GM12891 (cell line): ENCODE data around the gene ZNF541.

Source experiments
- DNase-seq: peaks from one replicate; pipeline ENCODE4 v3.0.0; 2011; ENCODE audit warnings: low spot score; ENCODE audit not compliant: insufficient read length
- FAIRE-seq: peaks from 2 replicates; lab custom pipeline; 2011; peaks lifted over from hg19 to GRCh38; lab: Jason Lieb, UNC
- PAX5 ChIP-seq: IDR thresholded peaks from 2 replicates; pipeline ENCODE4 v1.6.1; 2011; ENCODE audit warnings: low read length, moderate library complexity, mild to moderate bottlenecking; ENCODE audit not compliant: insufficient read depth, severe bottlenecking
- POLR2A ChIP-seq: IDR thresholded peaks from 2 replicates; pipeline ENCODE4 v1.6.1; 2011; ENCODE audit warnings: low read depth, low read length, control low read depth
- POLR2AphosphoS5 ChIP-seq: IDR thresholded peaks from 2 replicates; pipeline ENCODE4 v1.6.1; 2011; ENCODE audit warnings: low read depth, low read length, control low read depth
- POU2F2 ChIP-seq: IDR thresholded peaks from 2 replicates; pipeline ENCODE4 v1.6.1; 2011; ENCODE audit warnings: low read depth, mild to moderate bottlenecking, control low read depth, low read length, moderate library complexity
- SPI1 ChIP-seq: IDR thresholded peaks from 2 replicates; pipeline ENCODE4 v1.6.1; 2011; ENCODE audit warnings: low read depth, low read length, control low read depth
- TAF1 ChIP-seq: IDR thresholded peaks from 2 replicates; pipeline ENCODE4 v1.6.1; 2011; ENCODE audit warnings: low read depth, low read length, control low read depth

Gene ZNF541

DNA sequence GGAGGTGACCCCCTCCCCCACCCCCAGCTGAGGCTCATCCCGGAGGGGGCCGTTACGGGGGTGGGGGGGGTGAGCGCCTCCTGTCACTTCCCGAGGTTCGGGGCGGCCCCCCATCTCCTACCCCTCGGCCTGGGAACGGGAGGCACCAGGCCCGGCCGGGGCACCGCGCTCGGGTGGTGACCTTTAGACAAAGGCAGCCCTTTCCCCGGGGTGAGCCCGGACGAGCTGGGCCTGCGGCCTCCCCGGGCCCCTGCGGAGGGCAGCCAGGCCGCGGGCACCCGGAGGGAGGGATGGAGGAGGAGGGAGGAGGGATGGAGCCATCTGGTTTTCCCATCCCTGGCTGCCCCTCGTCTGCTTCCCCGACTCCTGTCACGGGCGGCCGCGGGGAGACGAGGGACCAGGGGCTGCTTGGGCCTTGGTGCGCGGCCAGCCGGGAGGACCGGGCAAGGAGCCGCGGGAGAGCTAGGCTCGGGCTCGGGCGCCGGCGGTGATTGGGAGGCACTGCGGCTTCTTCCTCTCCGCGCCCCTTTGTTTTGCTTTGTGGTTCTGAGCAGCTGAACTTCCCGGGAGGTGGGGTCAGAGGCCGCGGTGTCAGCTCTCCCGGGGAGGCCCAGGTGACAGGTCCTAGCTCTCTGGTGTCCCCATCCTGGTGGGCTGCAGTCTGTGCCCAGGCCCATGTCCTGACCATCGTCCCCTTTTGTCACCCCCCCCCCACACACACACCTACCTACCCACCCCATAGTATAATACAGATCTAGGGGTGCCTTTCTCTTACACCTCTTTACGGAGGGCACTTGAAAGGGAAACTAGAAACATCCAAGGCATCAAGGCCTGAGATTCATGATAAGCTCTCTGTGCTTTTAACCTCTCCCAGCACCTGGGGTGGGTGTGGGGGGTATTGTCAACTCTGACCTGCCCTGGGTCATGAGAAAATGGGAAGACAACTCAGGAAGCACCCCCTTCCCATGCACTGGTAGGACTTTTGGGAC, 37.3 kb upstream of the ZNF541 start:
- TF ChIP-seq TAF1: no peak
- no peak for TF ChIP-seq PAX5
- TF ChIP-seq POLR2A: no peak
- TF ChIP-seq POLR2AphosphoS5: no peak
- TF ChIP-seq SPI1: no peak
- TF ChIP-seq POU2F2: no peak
- FAIRE-seq: no peak
- no peak for DNase-seq

DNA sequence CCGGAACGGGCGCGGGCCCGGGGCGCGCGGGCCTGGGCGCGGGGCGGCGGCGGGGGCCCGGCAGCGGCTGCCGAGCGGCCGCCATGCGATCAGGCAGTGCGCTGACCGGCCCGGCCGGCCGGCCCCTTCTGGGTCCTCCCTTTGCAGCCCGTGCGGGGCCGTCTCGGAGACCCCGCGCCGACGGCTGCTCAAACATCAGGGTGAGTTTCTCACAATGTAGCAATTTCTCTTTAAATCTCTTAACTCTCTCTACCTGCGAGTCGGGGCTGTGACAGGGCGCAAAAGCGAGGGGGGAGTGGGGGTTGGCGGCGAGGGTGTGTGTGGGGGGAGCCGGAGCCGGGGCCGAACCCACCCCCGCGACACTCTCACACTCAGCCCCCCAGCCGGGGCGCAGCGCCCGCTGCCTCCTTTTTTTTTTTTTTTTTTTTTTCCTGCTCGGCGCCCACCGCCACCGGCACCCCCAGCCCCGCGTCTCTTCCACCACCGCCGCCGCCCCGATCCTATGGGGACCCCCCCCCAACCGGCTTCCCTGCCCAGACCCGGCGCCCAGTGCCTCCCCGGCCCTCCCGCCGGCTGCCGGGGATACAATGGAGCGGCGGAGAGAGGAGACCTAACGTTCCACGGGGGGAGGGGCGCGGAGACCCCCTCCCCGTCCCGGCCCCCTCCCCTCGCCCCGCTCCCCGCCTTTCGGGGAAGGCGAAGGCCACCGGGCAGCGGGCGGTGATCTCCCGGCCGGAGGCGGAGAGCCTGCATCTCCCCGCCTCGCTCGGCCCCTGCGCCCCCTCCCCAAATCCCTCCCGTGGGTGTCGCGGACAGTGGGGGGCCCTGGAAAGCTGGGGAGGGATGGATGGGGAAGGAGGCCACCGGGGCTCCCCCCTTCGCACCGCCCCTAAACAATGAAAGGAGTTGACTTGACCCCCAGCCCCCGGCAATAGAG, 36.3 kb upstream of the ZNF541 start, which contains the start of gene BICRA:
BICRA (plus strand) TSS at position 166 of the 937 bp plus-strand sequence. CDS start 64,441 bp downstream, outside the sequence.
- TF ChIP-seq TAF1: 0 out of 2 replicates have a peak, but pooled peaks have one; percentile 27
- no peak for TF ChIP-seq POLR2A
- peak; percentile 81 for DNase-seq
- peak; percentile 20 for FAIRE-seq

DNA sequence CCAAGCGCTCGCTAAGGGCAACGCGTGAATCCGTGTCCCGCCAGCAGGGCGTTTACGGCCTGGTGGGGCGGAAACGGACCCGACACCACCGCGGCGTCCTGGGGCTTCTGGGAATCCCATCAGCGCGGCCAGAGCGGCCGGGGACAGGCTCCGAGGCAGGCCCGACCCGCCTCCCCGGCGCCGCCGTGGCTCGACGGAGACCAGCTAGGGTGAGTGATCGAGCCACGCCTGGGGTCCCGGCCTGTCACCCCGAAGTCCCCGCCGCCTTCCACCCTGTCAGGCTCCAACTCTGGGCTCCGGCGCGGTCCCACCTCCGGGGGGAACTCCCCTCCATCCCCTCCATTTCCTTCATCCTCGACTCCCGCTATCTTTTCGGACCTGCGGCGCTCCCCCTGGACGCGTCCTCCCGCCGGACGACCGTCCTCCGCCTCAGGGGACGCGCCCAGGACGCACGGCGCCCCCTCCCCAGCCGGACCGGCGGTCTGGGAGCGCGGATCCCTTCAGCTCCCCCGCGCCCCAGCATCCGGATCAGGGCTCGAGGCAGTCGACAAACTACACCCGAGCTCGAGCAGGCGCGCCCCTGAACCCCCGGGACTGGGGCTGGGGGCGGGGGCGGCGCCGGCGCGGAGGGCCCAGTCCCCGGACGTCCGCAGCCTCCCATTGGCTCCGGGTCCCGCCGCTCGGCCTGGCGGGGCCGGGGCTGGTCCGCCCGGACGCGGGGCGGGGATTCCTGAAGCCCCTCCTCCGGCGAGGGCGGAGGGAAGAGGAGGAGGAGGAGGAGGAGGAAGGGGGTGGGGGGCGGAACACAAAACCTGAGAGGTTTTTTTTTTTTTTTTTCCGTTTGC, 35.3 kb upstream of the ZNF541 start:
- peak; percentile 83 for FAIRE-seq
- peak; percentile 96 for DNase-seq
- TF ChIP-seq POLR2A: peak; percentile 74
- peak; percentile 59 for TF ChIP-seq TAF1
- peak; percentile 68 for TF ChIP-seq POLR2AphosphoS5
- no peak for TF ChIP-seq PAX5

DNA sequence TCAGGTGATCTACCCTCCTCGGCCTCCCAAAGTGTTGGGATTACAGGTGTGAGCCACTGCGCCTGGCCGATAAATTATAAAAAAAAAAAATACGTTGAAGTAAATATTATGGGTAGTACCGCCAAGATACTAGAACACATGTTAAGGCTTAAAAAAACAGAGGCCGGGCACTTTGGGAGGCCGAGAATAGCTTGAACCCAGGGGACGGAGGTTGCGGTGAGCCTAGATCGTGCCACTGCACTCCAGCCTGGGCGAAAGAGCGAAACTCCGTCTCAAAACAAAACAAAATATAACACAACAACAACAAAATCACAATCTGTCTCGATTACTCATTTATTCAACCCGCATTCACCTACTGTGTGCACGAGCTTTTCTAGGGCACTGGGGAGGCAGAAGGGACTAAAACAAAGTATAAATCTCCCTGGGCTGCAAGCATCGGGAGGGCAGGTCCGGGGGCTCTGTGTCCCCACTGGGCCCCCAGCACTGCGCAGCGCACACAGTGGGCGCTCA, 34.7 kb upstream of the ZNF541 start:
- DNase-seq (no peak), FAIRE-seq (peak; percentile 13)
- no peak for TF ChIP-seq POLR2A
- TF ChIP-seq SPI1: no peak
- no peak for TF ChIP-seq POU2F2
- TF ChIP-seq POLR2AphosphoS5: no peak
- TF ChIP-seq TAF1: no peak
- no peak for TF ChIP-seq PAX5

DNA sequence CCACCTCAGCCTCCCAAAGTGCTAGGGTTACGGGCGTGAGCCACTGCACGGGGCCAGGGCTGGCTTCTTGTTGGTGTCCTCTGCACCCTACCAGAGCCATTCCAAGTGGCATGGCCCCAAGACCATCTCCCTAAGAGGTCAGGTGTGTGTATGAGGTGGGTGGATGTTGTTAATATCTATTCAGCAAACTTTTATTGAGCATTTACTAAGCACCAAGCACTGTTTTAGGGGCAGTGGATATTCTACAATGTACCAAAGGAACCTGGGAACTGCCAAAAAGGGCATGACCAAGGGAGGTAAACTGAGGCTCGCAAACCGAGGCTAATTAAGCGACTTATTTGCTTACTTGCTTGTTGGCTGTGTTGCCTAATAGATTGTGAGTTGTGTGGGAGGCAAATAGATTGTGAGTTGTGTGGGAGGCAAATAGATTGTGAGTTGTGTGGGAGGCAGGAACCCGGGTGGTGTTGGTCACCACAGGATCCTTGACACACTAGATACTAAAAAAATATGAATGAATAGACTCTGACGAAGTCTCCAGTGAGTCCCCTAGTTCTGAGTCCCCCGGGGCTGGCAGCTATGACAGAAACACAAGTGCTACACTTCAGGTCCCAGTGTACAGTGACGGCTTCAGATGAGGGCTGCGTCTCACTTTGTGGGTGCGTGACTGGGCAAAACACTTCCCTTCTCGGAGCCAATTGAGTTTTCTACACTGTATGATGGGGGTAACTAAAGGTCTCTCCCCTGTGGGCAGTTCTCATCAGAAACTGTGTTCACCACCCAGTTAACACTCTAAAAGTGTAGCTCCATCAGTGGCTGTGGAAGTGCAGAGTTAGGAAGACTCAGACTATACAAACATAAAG, 31.0 kb upstream of the ZNF541 start:
- FAIRE-seq (peak; percentile 13), DNase-seq (no peak)
- TF ChIP-seq POLR2AphosphoS5 (no peak), POU2F2 (no peak), POLR2A (no peak), PAX5 (no peak), SPI1 (0 out of 2 replicates have a peak, but pooled peaks have one; percentile 3), TAF1 (no peak)

DNA sequence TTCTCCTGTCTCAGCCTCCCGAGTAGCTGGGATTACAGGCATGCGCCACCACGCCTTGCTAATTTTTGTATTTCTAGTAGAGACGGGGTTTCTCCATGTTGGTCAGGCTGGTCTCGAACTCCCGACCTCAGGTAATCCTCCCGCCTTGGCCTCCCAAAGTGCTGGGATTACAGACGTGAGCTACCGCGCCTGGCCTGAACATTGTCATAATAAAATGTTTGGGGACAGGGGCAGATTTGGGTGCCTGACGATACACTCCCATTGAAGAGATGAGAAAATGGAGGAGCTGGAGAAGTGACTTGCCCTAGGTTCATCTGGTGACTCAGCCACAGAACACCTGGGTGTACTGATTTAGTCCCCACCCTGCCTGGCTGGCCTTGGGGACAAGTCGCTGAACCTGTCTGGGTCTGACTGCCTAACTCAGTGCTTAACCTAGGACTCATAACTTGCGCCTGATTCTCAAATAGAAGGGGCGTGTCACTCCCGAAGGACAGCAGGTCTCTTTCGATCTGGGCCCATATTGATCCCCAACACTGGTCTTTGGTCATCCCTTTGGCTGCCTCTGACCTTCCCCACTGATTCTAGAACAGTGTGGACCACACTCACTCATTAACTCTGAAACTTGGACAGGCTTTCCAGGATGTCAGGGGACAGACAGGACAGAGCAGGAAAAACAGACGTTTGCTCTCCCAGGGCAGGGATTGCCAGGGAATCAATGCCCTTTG, 28.4 kb upstream of the ZNF541 start:
- DNase-seq (no peak), FAIRE-seq (no peak)
- TF ChIP-seq TAF1 (no peak), SPI1 (no peak), PAX5 (no peak), POU2F2 (no peak), POLR2AphosphoS5 (no peak)
